HG03520 (cell line): ENCODE results near the gene KAZN.

Source experiments
- ATAC-seq: cut with Tn5 transposase; IDR thresholded peaks from one replicate; pipeline ENCODE4 v1.9.1; 2021; ENCODE audit warnings: mild to moderate bottlenecking, moderate library complexity; ENCODE audit not compliant: unreplicated experiment

KAZN gene

DNA sequence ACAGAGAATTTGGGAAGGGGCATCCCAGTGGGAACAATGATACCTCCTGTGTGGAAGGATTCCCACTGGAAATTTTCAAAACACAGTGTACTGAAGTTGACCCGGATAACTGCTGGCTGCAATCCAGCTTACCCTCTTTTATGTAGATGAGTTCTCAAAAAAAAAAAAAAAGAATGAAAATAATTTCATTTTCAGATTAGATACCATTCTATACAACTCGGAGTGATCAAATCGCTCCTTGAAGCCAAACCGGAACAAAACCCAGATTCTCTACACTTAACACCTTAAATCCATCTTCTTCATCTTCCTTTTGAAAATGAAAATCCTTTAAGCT is 69.1 kb downstream of the KAZN start:
- no peak for ATAC-seq

DNA sequence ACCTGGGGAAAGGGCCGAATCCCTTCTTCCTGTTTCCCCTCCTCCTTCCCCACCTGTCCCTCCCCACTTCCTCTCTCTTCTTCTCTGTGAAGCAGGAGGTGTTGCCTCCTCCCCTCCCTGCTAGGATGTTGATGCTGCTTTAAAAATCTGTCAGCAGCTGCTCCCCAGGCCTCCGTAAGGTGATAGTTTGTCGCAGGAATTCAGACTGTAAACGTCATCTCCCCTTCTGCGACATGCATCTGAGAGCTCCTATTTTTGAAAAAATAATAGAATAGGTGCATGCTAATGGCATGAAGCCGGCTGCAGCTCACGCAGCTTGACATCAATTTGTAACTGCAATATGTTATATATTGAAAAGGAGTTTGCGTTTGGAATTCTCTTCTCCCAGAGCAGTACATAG is 70.1 kb downstream of the KAZN start:
- no peak for ATAC-seq

DNA sequence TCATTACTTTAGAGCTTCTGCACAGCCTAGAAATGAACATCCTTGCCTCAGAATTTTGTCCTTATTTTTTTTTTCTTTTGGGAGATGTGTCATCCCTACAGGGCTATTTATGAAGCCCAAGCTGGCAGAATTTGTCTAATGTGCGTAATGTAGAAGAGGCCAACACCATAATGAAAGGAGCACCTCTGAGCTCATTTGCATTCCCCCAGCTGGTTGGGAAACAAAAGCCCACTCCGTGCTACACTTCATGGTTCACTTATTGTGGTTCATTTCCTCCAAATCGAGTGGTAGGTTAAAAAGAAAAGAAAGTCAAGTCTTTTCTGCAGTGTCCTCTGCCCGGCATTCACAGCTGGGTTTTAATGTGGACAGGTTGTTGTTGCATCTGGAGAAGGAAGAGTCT is 73.5 kb downstream of the KAZN start:
- no peak for ATAC-seq

DNA sequence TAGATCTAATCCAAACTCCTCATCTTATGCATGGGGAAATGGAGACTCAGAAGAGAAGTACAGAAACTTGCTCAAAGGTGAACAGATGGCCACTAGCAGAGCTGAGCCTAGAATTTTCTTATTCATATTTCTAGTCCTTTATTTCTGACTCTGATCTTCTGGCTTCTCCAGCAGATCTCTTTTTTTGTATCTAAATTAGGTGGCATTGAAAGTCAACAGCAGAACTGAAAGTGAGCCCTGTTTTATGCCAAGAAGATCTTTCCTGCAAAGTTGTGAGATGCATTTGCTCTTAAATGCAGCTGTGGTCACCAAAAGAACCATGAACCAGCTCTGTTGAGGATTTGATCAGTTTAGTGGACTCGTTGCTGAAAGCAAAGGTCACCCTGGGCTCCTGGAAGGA is 75.5 kb downstream of the KAZN start:
- ATAC-seq, result no peak

DNA sequence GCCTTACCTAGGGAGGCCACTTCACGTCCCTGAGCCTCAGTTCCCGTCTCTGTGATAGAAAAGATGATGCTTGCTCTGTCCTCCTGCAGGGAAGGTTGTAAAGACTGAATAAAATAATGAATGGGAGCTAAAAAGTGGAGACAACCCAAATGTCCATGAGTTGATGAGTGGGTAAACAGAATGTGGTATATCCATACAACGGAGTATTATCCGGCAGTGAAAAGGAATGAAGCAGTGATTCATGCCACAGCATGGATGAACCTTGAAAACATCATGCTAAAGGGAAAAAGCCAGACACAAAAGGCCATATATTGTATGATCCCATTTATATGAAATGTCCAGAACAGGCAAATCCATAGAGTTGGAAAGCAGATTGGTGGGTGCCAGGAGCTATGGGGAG is 77.9 kb downstream of the KAZN start:
- no peak for ATAC-seq

DNA sequence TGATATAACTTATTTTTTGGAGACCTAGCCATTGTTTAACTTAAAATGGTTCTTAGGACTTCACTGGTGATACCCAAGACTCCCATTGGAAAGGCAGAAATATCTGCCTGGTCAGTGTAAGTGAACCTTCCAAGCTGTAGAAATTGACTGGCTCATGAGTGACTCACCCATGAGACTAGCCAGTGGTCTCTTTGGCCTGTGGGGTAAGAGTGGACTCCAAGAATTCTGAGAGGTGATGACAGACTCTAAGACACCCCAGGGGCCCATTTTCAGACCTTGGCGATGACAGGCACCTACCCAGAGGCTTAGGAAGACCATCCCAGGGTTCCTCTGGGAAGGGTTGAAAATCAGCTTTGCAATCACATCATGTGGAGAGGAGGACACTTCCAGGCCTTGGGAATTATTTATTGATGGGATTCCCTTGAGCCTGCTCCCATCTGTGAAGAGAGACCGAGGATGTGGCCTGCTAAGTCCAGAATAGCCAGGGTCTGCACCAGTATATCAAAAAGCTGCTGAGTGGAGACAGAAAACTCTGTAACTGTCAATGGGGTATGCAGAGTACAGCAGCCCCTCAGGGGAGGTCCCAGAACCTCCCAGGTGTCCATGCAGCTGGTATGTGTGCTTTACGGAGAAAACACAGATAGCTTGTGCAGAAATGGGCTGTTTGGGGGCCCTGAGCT is 78.9 kb downstream of the KAZN start:
- no peak for ATAC-seq

DNA sequence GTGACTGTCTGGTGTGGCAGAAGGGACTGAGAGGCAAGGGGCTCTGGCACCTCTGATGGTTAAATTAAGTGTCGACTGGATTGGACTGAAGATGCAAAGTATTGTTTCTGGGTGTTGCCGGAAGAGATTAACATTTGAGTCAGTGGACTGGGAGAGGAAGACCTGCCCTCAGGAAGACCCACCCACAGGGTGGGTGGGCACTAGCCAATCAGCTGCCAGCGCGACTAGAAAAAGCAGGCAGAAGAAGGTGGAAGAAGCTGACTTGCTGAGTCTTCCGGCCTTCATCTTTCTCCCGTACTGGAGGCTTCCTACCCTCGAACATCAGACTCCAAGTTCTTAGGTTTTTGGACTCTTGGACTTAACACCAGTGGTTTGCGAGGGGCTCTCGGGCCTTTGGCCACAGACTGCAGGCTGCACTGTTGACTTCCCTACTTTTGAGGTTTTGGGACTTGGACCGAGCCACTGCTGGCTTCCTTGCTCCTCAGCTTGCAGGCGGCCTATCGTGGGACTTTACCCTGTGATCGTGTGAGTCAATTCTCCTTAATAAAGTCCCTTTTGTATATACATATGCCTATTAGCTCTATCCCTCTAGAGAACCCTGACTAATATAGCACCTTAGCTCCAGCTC is 79.6 kb downstream of the KAZN start:
- ATAC-seq, result no peak

DNA sequence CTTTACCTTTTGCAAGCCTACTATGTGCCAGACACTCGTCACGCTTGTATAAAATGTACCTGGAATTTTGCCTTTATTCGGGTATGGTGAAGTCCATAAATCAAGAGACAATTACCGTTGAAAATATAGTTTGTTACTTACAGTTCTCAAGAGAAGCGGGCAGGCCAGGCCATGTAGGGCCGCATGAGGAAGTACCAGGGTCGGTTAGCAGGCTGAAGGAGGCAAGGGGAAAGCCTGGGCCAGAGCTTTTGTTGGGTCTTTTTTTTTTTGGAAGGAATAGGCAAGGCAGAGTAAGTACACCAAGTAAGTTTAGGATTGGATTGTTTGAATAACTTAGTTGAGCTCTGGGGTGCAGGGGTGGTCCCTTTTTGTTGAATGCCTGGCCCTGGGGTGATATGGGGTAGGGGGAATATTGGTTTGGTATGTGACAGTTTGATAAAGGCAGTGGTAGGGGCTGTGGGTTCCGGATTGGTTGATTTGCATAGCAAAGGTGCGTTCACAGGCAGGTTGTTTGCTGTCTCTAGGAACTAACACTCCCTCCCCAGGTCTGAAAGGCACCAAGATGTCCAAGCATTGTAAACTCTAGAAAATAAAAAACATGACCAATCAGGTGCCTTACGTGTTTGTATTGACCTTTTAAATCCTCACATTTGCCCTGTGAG is 80.7 kb downstream of the KAZN start:
- ATAC-seq, result no peak

DNA sequence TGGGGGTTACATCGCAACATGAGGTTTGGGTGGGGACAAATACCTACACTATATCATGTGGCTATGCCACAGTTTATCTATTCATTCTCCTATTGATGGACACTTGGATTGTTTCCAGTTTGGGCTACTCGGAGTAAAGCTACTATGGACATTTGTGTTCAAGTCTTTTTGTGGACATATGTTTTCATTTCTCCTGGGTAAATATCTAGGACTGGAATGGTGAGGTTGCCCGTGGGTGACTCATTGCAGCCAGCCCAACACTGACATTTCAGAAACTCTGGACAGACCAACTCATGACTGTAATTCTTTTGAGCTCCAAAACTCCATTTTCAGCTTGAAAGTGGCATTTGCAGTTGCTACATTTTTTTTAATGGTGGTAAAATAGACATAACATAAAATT is 82.7 kb downstream of the KAZN start:
- ATAC-seq, result no peak

DNA sequence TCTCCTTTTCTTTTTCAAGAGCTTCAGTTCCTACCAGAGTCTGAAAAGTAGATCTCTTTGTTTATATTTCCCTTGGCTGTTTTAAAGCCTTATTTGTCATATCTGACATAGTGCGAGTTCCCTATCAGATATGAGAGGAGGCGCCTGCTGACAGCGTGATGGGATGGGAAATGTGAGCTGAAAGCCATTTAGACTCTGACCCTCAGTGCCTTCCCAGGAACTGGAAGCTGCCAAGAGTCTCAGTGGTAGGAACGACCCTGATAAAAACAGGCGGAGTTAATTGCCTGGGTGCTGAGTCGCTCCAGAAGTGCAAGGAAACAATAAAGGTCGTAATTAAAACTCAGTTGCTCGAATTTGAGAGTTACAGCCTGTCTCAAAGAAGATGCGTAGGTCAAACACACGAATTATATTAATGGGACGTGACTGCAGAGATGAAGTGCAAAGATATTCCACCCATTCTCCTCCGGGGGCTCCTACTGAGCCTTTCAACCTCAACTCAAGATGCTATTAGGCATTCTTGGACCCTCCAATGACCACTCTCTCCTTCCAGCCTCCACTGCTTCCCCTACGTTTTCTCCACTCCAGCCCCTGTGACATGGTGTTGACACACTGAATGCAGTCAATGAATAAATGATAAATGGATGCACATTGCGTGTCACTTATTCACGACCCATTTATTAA is 84.6 kb downstream of the KAZN start:
- no peak for ATAC-seq

DNA sequence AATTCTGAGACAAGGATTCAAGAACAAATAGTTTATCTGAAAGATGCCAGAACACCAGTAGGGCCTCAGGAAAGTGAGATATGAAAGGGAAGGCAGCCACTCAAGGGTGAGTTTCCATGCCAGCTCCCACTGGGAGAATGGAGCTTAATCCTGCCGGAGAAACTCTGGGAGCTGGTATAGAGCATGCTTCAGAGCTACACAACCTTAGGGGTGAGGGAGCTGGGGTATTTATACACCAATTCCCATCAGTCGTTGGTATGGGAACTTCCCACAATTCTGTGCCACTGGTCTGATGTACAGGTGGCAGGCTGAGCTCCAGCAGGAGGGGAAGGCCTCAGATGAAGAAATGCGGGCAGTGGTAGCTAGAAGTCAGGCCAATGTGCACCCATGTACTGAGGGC is 86.6 kb downstream of the KAZN start:
- no peak for ATAC-seq

DNA sequence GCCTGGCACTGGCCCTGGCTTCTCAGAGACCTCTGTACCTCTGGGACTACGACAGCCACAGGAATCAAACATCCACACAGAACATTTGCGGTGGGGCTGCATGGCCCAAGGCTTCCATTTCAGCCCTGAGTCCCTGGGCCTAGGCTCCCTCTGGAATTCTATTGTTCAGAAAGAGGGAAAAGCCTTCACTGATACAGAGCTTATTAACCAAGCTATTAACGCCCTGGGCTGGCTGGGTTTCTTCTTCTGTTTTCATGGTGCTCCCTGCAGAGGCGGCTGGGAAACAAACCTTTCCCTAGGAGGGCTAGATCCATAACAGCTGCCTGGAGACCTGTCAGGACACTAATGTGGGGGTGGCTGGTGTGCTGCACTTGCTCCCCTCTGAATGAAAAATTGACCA is 88.2 kb downstream of the KAZN start:
- ATAC-seq, result no peak

DNA sequence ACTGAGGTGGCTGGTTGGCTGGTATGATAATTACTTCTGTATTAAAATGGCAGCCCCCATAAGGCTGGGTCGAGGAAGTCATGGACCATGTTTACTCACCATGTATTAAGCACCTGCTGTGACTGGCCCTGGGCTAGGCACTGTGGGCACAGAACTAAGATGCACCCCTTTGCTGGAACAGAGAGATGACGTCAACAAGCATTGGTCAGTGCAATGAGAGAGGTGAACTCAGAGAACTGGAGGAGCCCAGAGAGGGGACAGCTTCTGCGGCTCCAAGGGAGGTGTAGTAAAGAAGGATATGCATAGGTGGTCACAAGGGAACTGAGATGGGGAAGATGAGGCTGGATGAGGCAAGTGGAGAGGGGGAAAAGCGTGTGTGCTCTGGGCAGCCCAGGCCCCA is 88.7 kb downstream of the KAZN start:
- no peak for ATAC-seq

DNA sequence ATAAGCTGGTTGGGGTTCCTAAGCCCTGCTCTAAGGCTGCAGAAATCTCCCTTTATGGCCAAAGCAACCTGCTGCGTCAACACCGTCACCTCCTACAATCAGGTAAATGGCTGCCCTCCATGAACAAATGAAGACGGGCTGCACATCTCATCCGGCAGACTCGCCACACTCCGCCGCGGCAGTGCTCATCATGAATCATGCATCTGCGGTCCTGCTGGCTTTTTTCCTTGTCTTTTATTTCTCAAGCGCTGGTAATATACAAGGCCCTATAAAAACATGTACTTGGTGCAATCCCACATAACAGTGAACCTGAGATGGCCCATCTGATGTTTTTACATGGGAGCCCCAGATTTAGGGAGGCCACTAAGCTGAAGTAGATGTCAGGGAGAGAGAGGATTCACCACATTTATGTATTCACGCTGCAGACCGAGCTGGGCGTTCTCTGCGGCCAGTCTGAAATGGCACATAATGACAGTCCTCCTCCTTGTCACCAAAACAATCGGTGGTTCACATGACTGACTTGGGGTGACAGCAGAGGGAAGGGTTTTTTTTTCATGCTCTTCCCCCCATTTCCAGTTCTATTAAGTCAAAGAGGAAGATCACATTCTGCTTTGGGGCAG is 91.6 kb downstream of the KAZN start:
- no peak for ATAC-seq

DNA sequence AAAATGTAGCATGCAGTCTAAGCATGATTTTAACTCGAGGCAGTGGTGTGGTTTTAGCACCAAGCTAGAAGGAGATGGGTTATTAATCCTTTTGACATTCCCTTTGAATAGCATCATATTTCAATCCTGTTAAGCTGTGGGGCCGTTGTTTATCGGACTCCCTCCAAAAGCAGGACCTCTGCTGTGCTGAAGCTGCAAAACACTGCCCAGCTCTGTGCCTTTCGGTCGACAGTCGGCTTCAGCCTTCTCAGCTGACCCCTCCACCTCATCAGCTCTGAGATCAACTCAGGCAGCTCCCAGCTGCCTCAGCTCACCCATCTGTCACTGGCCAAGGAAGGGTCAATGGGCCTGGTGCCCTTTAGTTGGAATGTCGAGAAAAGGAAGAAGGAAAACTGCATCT is 95.5 kb downstream of the KAZN start:
- ATAC-seq, result no peak

DNA sequence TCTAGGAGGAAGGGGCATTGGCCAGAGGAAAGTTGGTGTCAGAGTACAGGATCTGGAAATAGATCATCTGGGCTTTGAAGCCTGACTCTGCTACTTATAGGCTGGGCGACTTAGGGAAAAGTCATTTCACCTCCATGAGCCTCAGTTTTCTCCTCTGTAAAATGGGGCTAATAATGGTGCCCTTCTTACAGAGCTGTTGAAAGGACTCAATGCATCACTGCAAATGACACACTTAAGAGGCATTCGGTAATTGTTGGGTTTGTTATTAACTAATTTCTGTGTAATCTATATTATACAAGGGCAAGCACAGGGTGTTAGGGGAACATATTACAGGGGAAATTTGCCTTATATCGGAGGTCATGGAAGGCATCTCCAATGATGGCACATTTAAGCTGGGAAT is 96.1 kb downstream of the KAZN start:
- no peak for ATAC-seq

DNA sequence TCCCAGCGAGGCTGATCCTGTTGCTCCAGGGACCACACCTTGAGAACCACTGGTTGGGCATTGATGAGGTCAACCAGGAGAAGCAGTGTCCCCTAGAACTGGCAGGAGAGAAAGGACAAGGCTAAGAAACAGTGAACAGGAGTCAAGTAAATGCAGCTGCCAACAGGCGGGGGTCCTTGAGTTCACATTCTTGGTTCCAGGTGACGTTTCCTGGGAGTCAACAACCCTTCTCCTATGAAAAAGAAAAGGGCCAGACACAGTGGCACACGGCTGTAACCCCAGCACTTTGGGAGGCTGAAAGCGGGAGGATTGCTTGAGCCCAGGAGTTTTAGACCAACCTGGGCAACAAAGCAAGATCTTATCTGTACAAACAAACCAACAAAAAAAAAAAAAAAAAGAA is 98.3 kb downstream of the KAZN start:
- ATAC-seq, result no peak

DNA sequence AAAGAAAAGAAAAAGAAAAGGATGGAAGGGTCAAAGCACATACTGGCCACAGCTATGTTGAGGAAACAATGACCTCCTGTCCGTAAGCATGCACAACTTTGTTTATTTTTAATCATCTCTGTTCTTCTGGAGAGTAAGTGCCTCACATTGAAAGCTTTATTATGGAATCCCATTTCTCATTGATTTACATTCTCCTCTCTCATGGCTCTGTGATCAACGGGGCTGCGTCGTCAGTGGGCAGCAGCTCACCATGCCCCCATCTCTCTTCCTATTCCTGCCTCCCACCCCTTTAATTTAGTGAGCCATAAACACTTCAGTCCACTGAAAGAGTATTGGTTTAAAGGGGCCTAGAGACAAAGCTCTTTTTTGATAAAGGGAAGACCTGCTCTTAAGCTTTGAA is 98.9 kb downstream of the KAZN start:
- ATAC-seq, result no peak

DNA sequence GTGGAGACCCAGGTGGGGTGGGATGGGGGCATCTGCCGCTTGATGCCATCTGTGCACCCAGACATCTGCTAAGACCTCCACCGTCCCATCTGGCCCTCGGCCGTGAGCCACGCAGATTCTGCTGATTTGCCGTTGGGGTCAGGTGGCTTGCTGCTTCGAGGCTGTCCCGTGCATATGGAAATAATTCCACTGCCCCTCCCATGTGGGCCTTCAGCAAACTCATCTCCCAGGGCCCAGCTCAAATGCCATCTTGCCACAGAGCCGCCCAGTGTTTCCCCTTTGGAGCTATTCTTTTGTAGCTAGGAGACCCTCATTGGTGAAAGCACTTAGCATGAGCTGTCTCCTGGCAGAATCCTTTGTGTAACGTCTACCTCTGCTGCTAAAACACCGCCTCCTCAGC is 99.8 kb downstream of the KAZN start:
- ATAC-seq, result no peak

DNA sequence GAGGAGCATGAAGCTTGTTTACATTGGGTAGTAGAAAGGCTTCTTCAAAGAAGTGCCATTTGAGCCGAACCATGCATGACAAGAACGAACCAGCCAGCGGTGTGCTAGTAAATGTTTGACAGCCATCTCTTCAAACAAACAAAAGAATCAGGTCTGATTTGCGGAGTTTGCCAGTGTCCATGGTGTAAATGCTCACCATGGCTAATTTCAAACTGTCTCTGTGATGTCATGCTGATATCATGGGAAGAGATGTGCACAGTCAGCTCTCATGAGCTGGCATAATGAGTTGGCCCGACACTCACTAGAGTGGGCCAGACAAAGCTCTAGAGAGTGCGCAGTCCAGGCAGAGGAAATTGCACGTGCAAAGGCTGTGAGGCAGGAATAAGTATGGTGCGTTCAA is 101.1 kb downstream of the KAZN start:
- no peak for ATAC-seq

DNA sequence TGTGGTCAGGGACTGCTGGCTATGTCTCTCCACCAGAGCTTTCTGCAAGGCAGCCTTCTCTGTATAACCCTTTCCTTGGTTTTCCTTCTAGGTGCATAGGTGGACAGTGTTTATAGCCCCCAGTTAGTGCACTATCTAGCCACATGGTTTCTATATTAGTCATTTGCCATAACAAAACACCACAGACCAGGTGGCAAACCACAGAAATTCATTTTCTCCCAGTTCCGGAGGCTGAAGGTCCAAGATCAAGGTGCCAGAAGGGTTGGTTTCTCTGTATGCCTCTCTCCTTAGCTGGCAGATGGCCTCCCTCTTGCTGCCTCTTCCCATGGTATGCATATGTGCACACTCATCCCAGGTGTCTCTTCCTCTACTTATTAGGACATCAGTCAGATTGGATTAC is 106.4 kb downstream of the KAZN start:
- no peak for ATAC-seq

DNA sequence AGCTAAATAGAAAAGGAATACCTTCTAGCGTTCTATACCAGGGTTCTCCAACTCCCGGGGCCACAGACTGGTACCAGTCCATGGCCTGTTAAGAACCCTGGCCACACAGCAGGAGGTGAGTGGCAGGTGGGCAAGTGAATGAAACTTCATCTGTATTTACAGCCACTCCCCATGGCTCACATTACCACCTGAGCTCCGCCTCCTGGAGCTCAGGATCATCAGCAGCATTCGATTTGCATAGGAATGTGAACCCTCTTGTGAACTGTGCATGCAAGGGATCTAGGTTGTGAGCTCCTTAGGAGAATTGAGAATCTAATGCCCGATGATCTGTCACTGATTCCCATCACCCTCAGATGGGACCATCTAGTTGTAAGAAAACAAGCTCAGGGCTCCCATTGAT is 107.3 kb downstream of the KAZN start:
- no peak for ATAC-seq
